Large intestine (tissue), 3 donors: ENCODE results near the gene CRYBG1. TPM values are rescaled to one million over a fixed set of nuclear protein-coding genes. Genes with fewer than 3 reads are reported as not detected.

Experiments
- DNase-seq, 2 donors: peaks; one replicate each; pipeline versions ENCODE4 v3.0.0 to v3.0.0-alpha.2; 2013
- H3K27ac ChIP-seq: one replicate; pipeline ENCODE4 v1.5.1; 2013; ENCODE audit warnings: low read length
- H3K27me3 ChIP-seq: 2 replicates; pipeline ENCODE4 v1.6.1; 2013; ENCODE audit warnings: low read length; ENCODE audit not compliant: control insufficient read depth, insufficient read depth
- H3K36me3 ChIP-seq: 2 replicates; pipeline ENCODE4 v1.6.1; 2013; ENCODE audit warnings: low read length; ENCODE audit not compliant: control insufficient read depth, insufficient read depth
- H3K4me1 ChIP-seq: one replicate; pipeline ENCODE4 v1.6.1; 2013; ENCODE audit warnings: low read length; ENCODE audit not compliant: control insufficient read depth, insufficient read depth
- H3K4me3 ChIP-seq: one replicate; pipeline ENCODE4 v1.5.1; 2013; ENCODE audit warnings: low read length
- H3K9me3 ChIP-seq: one replicate; pipeline ENCODE4 v1.6.1; 2013; ENCODE audit warnings: mild to moderate bottlenecking, low read depth, low read length, moderate library complexity; ENCODE audit not compliant: control insufficient read depth
- WGBS: methylation state at CpG from one replicate; pipeline ENCODE4 v1.1.5; 2013; ENCODE audit warnings: low lambda C conversion rate; ENCODE audit not compliant: insufficient coverage; 5-methylcytosine and 5-hydroxymethylcytosine counted together
- polyA plus RNA-seq: library from polyadenylated mRNA; unstranded; fragments of 120-200 nt; gene quantifications from one replicate; pipeline ENCODE4 v1.2.1, GENCODE V29; 2013

CRYBG1 gene
- polyA plus RNA-seq, 1 donor = 26.5 TPM

- no peak for DNase-seq
- H3K4me3 ChIP-seq = no peak overlapping the region
- no peaks in the 10 kb centered on the region for H3K4me1 ChIP-seq
- no peaks in the 10 kb centered on the region for H3K27me3 ChIP-seq
- H3K27ac ChIP-seq = no peak overlapping the region
- peaks cover 17% of the 10 kb centered on the region for H3K36me3 ChIP-seq
- WGBS = 88% methylated on average over 3 of the region's 15 CpGs
- no peaks in the 10 kb centered on the region for H3K9me3 ChIP-seq
Observed at GRCh38 chr6:106520711-106521401, 160.3 kb downstream of the CRYBG1 start.

- Histone ChIP-seq H3K4me1 (no peaks in the 10 kb centered on the region), H3K27ac (no peak overlapping the region), H3K4me3 (no peak overlapping the region)
Observed at GRCh38 chr6:106522562-106523250, 162.2 kb downstream of the CRYBG1 start.

GRCh38 chr6:106525107-106525881 is 164.8 kb downstream of the CRYBG1 start:
- Histone ChIP-seq H3K27me3 (no peaks in the 10 kb centered on the region), H3K9me3 (no peaks in the 10 kb centered on the region), H3K27ac (peak overlapping the region; percentile 38), H3K4me3 (no peak overlapping the region), H3K4me1 (no peaks in the 10 kb centered on the region), H3K36me3 (peaks cover 4% of the 10 kb centered on the region)
- 23% methylated on average over 6 of the region's 7 CpGs for WGBS
- peak in 1 of 2 donors; percentile 43 for DNase-seq

More at GRCh38 chr6:106522562-106523250, 162.2 kb downstream of the CRYBG1 start:
- Histone ChIP-seq H3K36me3 (peaks cover 17% of the 10 kb centered on the region), H3K27me3 (no peaks in the 10 kb centered on the region), H3K9me3 (no peaks in the 10 kb centered on the region)
- WGBS = 80% methylated on average over 1 of the region's 6 CpGs
- DNase-seq = no peak

- 100% methylated on average over 1 of the region's 1 CpG for WGBS
- DNase-seq = no peak
- H3K4me1 ChIP-seq = no peaks in the 10 kb centered on the region
Observed at GRCh38 chr6:106525882-106526275, 165.4 kb downstream of the CRYBG1 start.

GRCh38 chr6:106527117-106527516 is 166.6 kb downstream of the CRYBG1 start:
- Histone ChIP-seq H3K9me3 (no peaks in the 10 kb centered on the region), H3K27ac (no peak overlapping the region), H3K4me3 (no peak overlapping the region), H3K36me3 (peaks cover 8% of the 10 kb centered on the region), H3K27me3 (no peaks in the 10 kb centered on the region), H3K4me1 (no peaks in the 10 kb centered on the region)
- WGBS = no CpG with 5 or more reads among the region's 2 CpGs
- no peak for DNase-seq

More at GRCh38 chr6:106525882-106526275, 165.4 kb downstream of the CRYBG1 start:
- H3K36me3 ChIP-seq = peaks cover 2% of the 10 kb centered on the region
- H3K27ac ChIP-seq = no peak overlapping the region
- H3K27me3 ChIP-seq = no peaks in the 10 kb centered on the region
- no peak overlapping the region for H3K4me3 ChIP-seq
- H3K9me3 ChIP-seq = no peaks in the 10 kb centered on the region

- Histone ChIP-seq H3K36me3 (peaks cover 8% of the 10 kb centered on the region), H3K9me3 (no peaks in the 10 kb centered on the region), H3K4me3 (no peak overlapping the region), H3K27me3 (no peaks in the 10 kb centered on the region), H3K4me1 (no peaks in the 10 kb centered on the region), H3K27ac (no peak overlapping the region)
- DNase-seq = no peak
- 82% methylated on average over 2 of the region's 3 CpGs for WGBS
Observed at GRCh38 chr6:106527979-106528378, 167.5 kb downstream of the CRYBG1 start.

- Histone ChIP-seq H3K9me3 (no peaks in the 10 kb centered on the region), H3K4me3 (no peak overlapping the region), H3K27ac (no peak overlapping the region), H3K36me3 (peaks cover 13% of the 10 kb centered on the region), H3K27me3 (no peaks in the 10 kb centered on the region), H3K4me1 (no peaks in the 10 kb centered on the region)
- no peak for DNase-seq
- 83% methylated on average over 2 of the region's 2 CpGs for WGBS
Observed at GRCh38 chr6:106528521-106528920, 168.0 kb downstream of the CRYBG1 start.

- H3K27me3 ChIP-seq = no peaks in the 10 kb centered on the region
- DNase-seq = no peak
- no CpG with 5 or more reads among the region's 3 CpGs for WGBS
- H3K27ac ChIP-seq = no peak overlapping the region
- no peak overlapping the region for H3K4me3 ChIP-seq
- peaks cover 13% of the 10 kb centered on the region for H3K36me3 ChIP-seq
- no peaks in the 10 kb centered on the region for H3K9me3 ChIP-seq
- H3K4me1 ChIP-seq = no peaks in the 10 kb centered on the region
Observed at GRCh38 chr6:106529438-106529837, 168.9 kb downstream of the CRYBG1 start.

- H3K36me3 ChIP-seq = peaks cover 13% of the 10 kb centered on the region
- H3K4me1 ChIP-seq = no peaks in the 10 kb centered on the region
- DNase-seq = no peak
- H3K27me3 ChIP-seq = no peaks in the 10 kb centered on the region
- no peak overlapping the region for H3K4me3 ChIP-seq
- H3K9me3 ChIP-seq = no peaks in the 10 kb centered on the region
- H3K27ac ChIP-seq = no peak overlapping the region
- 100% methylated on average over 1 of the region's 1 CpG for WGBS
Observed at GRCh38 chr6:106530026-106530425, 169.5 kb downstream of the CRYBG1 start.

GRCh38 chr6:106530502-106530901 is 170.0 kb downstream of the CRYBG1 start:
- H3K27me3 ChIP-seq = no peaks in the 10 kb centered on the region
- no peak overlapping the region for H3K4me3 ChIP-seq
- H3K9me3 ChIP-seq = no peaks in the 10 kb centered on the region
- no peaks in the 10 kb centered on the region for H3K4me1 ChIP-seq
- WGBS = no CpG with 5 or more reads among the region's 1 CpG
- no peak for DNase-seq
- peaks cover 13% of the 10 kb centered on the region for H3K36me3 ChIP-seq
- no peak overlapping the region for H3K27ac ChIP-seq
